Anterior cingulate cortex (tissue), 58 donors: Measurements from ENCODE around the gene TBXAS1.

ENCODE experiments used
- DNase-seq, 58 donors: peaks; one replicate each; lab custom pipeline; 2025; lab: John Stamatoyannopoulos, UW

TBXAS1 gene

GRCh38 chr7:140035400-140036223, 206.5 kb downstream of the TBXAS1 start:
- DNase-seq, result no peak

DNA sequence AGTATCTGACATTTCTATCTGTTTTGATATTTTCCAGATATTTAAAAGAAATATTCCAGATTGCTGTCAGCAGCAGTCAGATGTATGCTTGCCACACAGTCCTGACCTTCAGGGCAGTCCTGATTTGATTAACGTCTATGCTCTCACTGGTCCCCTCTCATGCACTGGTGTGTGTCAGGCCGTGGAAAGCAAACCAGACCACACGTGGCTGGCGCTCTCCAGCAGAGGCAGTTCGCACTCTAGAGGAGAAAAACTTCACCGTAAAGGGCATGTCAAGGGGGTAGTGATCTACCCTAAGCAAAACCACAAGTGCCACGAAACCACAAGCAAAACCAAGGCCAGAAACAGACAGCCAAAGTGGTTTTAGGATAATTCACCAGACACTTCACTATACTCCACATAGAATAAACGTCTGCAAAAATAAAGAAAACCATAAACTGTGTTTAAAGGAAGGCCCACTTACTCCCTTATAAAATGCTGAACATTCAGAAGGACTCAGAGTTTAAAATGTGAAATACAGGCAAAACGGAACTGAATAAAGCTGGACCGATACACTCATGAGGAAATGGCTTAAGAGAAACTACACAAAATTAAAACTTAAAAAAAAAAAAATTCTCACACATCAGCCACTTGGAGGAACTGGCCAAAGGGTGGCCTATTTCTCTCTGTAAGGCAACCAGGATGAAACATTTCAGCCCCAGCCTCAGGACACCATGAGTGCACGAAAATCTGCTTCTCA, 207.3 kb downstream of the TBXAS1 start:
- DNase-seq, result no peak

GRCh38 chr7:140039066-140039465, 210.0 kb downstream of the TBXAS1 start:
- DNase-seq, result no peak

DNA sequence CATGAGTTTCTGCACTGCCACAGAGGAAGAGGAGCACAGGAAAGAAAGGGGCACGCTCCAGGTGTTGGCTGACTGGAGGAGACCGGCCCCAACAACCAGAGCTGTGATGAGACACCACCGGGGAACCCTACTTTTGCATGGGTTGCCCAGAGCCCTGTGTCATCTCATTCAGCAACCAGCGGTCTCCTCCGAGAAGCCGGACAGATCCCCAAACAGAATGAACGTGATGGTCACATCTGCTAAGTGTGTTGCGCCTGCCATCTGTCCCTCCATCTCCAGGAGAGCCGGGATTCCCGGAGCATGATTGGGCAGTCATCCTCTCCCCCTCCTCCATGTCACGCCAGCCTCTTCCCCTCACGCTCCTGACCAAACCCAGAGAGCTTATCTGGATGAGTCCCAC, 210.8 kb downstream of the TBXAS1 start:
- DNase-seq, result no peak

DNA sequence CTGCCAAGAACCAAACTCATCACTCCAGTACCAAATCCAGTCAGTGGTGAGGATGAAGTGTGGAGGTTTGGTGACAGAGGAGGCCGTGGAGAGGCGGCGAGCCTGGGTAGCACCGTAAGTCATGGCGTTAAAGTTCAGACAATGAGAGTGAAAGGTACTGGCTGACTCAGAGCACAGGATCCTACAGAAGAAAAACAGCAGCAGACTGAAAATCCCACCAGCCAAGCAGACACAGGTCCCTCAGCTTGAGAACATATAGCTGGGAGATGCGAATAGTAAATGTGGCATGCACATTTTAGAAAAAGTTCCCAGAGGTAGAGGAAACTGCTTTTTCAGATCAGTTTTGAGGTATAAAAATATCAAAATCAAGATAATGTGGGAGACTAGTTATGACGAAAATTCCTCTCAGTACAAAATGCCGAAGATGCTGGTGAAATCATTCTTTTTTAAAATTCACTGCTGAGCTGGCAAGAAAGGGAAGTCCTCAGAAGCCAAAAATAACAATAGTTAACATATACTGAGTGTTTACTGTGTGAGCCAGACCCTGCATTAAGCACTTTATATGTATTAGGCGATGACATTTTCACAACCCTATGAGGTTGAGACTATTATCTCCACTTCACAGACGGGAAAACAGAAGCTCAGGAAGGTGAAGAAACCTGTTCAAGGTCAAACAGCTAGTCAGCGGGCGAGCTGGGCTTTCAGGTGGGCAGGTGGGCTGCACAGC, 212.8 kb downstream of the TBXAS1 start:
- no peak for DNase-seq

GRCh38 chr7:140042386-140042670, 213.3 kb downstream of the TBXAS1 start:
- no peak for DNase-seq

- no peak for DNase-seq
These were observed 215.2 kb downstream of the TBXAS1 start for GRCh38 chr7:140044251-140044650.

GRCh38 chr7:140045697-140046096, 216.6 kb downstream of the TBXAS1 start:
- no peak for DNase-seq

DNA sequence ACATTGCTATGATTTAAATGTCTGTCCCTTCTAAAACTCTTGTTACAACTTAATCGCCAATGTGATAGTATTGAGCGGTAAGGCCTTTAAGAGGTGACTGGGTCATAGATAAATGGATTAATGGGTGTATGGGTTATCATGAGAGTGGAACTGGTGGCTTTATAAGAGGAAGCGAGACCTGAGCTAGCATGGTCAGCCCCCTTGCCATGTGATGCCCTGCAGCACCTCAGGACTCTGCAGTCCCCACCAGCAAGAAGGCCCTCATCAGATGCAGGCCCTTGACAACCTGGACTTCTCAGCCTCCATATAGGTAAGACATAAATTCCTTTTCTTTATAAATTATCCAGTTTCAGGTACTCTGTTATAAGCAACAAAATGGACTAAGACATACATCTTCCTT, 218.1 kb downstream of the TBXAS1 start:
- no peak for DNase-seq

DNA sequence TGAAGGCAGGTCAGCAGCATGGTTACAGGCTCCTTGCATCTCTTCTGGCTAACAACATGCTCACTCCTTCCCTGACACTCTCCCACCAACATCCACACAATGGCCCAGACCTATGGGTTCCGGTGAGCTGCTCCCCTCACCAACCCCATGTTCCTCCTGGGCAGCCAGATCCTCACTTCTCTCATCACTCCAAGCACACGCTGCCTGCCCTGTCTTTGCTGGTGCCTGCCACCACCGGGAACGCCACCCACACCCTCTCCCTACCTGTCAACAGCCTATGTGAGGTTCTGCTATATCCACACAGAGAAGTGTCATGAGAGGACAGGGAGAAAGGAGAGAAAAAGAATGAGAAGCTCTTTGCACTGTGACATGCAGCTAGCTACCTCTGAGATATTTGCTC, 219.1 kb downstream of the TBXAS1 start:
- DNase-seq, result no peak

- no peak for DNase-seq
These were observed 219.9 kb downstream of the TBXAS1 start for GRCh38 chr7:140048989-140049338.

DNA sequence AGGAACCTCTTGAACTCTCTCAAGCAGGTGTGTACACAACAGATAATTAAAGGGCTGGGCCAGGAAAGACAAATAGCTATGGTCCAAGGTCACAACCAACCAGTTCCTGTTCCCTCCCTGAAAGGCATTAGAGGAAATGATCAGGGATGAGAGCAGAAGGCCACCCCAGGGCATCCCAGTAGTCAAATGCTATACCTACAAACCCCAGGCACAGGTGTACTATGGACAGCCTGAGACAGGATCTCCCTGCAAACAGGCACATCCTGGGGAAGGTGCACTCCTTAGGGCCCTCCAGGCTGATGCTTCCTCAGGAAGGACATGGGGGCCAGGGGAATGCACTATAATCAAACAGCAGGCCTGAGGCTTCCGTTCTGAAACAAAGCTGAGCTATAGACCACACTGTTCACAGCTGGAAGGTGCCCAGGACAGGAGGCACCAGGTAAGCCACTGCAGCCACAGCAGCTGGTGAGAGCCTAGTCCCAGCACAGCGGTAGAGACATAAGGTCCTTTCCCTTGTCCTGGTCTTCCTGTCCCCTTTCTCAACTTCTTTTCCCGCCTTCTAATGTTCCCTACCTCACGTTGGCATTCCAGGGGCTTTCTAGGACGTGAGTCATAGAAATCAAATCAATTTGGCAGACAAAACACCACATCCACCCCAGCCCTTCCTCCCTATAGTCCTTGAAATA, 220.4 kb downstream of the TBXAS1 start:
- no peak for DNase-seq

DNA sequence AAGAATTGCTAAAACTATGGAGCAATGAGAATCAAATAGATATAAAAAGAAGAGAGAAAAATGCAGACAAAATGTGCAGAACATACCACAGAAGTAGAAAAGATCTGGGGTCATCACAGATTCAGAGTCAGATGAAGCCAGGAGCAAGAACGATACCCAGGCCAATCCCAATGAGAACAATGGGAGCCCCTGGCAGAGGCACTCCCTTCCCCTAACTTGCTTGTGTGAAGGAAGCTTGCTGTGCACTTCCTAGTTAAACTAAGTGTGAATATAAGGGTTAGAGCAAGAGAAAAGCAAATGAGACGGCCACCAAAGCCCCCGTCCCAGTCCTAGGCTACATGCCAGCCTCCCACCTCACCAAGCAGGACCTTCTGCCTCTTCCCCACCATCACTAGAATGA, 221.0 kb downstream of the TBXAS1 start:
- DNase-seq, result no peak

GRCh38 chr7:140051820-140052219, 222.8 kb downstream of the TBXAS1 start:
- DNase-seq, result no peak

- DNase-seq, result no peak
These were observed 224.9 kb downstream of the TBXAS1 start for GRCh38 chr7:140053812-140054539.

- no peak for DNase-seq
These were observed 225.7 kb downstream of the TBXAS1 start for GRCh38 chr7:140054751-140055150.

DNA sequence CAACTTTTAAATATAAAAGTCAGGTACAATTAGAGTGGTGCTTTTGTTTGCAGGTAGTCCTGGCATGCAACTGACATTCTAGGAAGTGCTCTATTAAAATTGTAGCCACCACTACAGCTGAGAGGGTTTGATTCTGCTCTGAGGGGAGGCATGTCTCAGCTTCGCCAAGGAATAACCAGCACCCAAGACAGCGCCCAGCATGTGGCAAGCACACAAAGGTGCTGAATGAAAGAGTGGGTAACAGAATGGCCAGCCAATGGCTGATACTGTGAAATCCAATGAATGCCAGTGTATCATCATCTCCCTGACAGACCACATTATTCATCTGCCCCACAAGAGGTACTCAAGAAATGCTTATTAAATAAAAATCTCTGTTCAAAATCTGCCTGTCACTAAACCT, 226.8 kb downstream of the TBXAS1 start:
- no peak for DNase-seq

DNA sequence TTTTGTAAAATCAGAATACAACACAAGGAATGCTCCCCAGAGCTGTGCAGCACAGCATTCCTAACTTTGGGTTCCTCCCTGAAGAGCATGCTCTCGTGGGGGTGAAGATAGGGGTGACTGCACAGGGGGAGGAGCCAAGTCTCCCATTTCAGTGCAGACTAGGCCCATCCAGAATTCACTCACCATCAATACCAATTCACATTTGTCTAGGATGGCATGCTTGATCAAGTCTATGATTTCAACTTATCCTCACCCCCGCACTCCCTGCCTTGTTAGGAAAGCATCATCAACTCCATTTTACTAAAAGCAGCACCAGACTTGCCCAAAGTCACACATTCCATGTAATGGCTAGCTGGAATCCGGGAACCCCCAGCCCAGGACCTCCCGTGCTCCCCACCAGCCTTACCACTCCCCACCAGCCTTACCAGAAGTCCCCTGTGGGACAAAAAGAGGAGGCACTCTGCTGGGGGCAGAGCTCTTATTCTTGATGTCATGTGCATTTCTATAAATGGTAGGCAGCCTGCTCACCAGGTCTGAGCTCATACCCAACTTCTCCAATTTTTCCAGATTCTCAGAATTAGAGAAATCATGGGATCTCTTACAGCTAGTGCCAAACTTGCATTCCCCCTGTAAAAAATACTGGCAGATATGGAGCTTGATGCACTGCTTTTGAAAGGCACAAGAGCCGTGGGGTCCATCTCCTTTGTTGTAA, 227.5 kb downstream of the TBXAS1 start:
- no peak for DNase-seq

GRCh38 chr7:140057143-140057535, 228.1 kb downstream of the TBXAS1 start:
- DNase-seq, result no peak

- DNase-seq, result no peak
These were observed 229.5 kb downstream of the TBXAS1 start for GRCh38 chr7:140058517-140058916.
